GM19025 (cell line): ENCODE measurements around the gene ZNF385A.

Experiments used
- ATAC-seq: cut with Tn5 transposase; IDR thresholded peaks from one replicate; pipeline ENCODE4 v1.9.1; 2021; ENCODE audit warnings: mild to moderate bottlenecking, low read depth, moderate library complexity; ENCODE audit not compliant: unreplicated experiment

The ZNF385A gene

DNA sequence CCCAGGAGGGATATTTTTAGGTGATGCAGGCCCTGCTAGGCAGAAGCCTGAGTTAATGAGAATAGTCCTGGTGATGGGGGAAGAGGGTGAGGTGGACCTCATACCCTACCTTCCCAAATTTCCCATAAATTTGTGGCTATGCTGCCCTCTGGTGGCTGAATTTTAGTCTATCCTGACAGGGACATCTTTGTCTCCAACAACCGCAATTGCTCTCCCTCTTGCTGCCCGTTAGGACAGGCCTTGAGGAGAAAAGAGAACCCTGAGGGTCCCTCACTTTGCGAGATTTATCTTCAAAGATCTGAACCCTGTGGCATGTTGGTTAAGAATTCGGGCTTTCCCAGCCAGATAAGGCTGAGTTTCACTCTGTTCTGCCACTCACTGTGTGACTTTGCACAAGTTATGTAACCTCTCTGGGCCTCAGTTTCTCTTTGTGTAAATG lies 9.8 kb upstream of the ZNF385A start:
- no peak for ATAC-seq

- ATAC-seq = no peak
Measured at GRCh38 chr12:54393743-54394142, 9.2 kb upstream of the ZNF385A start.

DNA sequence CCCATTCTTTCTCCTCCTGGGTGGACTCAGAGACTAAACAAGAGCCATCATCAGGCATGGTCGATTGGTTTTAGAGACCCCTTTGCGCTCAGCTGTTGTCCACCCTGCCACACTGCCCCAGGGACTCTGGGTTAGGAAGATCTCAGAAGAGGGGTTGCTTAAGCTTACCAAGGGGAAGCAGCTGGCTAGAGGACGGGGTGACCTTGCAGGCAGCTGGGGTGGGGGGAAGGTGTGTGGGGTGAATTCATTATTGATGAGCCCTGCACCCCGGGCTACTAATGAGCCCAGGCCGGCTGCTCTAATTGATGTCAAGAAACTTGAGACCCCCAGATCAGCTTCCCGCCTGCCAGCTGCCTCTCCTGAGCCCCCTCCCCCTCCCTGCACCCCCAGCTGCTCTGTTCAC lies 8.7 kb upstream of the ZNF385A start:
- no peak for ATAC-seq

- ATAC-seq = no peak
Measured at GRCh38 chr12:54392485-54393206, 8.1 kb upstream of the ZNF385A start.

DNA sequence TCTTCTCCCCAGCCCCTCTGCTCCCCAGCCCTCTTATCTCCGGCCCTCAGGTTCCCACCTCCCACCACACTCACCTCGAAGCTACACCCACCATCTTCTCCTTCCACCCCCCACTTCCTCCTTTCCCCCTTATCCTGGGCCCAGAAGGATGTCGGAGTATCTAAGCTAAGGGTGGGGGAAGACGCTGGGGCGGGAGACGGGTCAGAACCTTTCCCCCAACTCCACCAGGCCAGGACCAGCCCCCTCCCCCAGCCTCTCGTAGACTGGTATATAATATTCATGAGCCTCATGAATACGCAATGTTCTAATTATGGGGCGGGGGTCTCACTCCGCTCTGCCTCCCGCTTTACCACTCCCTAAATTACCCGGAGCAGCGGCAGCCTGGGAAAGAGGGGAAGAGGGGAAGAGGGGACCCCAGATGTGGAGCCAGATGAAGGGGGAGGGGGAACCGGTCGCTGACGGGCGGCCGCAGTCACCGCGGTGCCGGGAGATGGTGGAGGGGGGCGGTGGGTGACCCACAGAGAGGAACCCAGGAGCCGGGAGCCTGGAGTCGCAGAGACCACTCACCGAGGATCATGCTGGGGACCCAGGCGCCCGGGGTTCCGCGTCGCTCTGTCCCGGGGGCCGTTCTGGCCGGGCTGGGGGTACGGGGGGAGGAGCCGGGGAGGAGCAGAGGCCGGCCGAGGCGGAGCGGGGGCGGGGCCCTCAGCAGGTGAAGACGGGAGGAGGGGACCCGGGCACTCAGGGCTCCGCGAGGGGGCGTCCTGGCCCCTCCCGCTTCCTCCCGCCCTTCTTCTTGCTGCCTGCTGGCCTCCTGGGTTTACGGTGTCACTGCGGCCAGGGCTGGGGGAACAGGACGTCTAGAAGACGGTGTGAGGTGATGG lies 6.4 kb upstream of the ZNF385A start:
- no peak for ATAC-seq

- no peak for ATAC-seq
Measured at GRCh38 chr12:54390176-54390667, 5.7 kb upstream of the ZNF385A start.

GRCh38 chr12:54389607-54390175 lies 5.2 kb upstream of the ZNF385A start:
- ATAC-seq = no peak

- ATAC-seq = no peak
Measured at GRCh38 chr12:54389134-54389508, 4.6 kb upstream of the ZNF385A start.

- no peak for ATAC-seq
Measured at GRCh38 chr12:54388237-54389133, 4.0 kb upstream of the ZNF385A start.

- ATAC-seq = no peak
Measured at GRCh38 chr12:54387114-54387467, 2.6 kb upstream of the ZNF385A start.

- no peak for ATAC-seq
Measured at GRCh38 chr12:54386403-54387113, 2.0 kb upstream of the ZNF385A start.

DNA sequence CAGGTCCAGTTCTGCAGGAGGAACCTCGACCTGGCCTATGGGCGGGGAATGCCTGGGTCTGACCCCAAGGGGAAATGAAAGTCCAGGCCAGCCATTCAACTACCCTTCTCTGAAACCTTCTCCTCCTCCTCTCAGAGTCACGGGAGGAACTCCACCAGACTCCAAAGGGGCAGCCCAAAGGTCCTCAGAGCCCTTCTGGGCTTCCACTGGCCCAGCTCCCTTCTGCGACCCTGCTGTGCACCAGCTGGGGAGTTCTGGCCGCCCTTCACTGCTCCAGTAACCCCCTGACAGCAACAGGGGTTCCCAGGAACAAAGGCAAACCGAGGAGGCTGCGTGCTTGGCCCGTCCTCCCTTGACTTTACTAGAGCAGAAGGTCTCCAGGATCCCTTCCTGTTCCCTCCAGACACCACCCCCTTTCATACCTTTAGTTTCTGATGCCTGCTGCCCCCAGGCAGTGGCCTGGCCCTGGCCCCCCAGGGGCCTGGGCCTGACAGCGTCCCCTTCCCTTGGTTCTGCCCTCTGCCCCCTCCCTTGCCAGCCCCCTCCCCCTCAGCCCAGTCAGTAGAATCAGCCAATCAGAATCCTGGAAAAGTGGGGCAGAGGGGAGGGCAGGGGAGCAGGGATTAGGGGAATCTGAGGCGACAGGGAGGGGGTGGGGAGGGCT lies 850 bp upstream of the ZNF385A start:
- no peak for ATAC-seq

- ATAC-seq = no peak
Measured at GRCh38 chr12:54383041-54383609, 1.4 kb downstream of the ZNF385A start.

DNA sequence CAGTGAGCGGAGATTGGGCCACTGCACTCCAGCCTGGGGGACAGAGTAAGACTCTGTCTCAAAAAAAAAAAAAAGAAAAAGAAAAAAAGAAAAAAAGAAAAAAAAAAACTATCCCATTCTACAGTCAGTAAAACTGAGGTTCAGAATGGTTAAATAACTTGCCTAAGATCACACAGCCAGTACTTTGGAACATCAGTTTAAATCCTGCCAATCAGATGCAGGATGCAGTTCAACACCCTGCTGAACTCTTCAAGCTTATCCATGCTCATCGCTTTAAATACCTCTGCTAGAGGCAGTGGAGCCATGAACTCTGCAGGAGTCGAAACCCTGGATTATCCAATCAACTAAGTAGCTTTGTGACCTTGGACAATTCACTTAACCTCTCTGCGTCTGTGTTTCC lies 3.4 kb downstream of the ZNF385A start:
- ATAC-seq = no peak

GRCh38 chr12:54379398-54380201 lies 4.9 kb downstream of the ZNF385A start:
- peak; percentile 80 for ATAC-seq

GRCh38 chr12:54378796-54379397 lies 5.6 kb downstream of the ZNF385A start:
- ATAC-seq = no peak

- ATAC-seq = no peak
Measured at GRCh38 chr12:54377797-54378515, 6.6 kb downstream of the ZNF385A start.
